H1 (cell line): ENCODE measurements around the gene PHC2. TPM values are rescaled to one million over a fixed set of nuclear protein-coding genes. Genes with fewer than 3 reads are reported as not detected.

Source experiments
- ATF2 ChIP-seq: IDR thresholded peaks from 2 replicates; pipeline ENCODE4 v1.6.1; 2012; ENCODE audit warnings: low read length, inconsistent platforms
- BCL11A ChIP-seq, 2 experiments: IDR thresholded peaks; one replicate each; pipeline ENCODE4 v1.6.1; 2011; ENCODE audit warnings: low read depth in 2 of 2, low read length in 2 of 2, mild to moderate bottlenecking in 2 of 2
- NANOG ChIP-seq: IDR thresholded peaks from 2 replicates; pipeline ENCODE4 v1.6.1; 2011; ENCODE audit warnings: low read length, low read depth, mild to moderate bottlenecking, inconsistent platforms; ENCODE audit not compliant: insufficient read depth, poor library complexity, severe bottlenecking
- SIN3A ChIP-seq, 2 experiments: IDR thresholded peaks in 1 of 2; conservative IDR thresholded peaks in 1 of 2; 2 replicates each; pipeline ENCODE4 v1.6.1; 2011 to 2012; ENCODE audit warnings: low read length in 2 of 2, improper control_type of control experiment in 1 of 2, low read depth in 1 of 2, mild to moderate bottlenecking in 1 of 2
- SIRT6 ChIP-seq: IDR thresholded peaks from one replicate; pipeline ENCODE4 v1.7.1; 2012; ENCODE audit warnings: low read length, inconsistent platforms
- polyA plus RNA-seq, 7 experiments: library from polyadenylated mRNA; depleted of rRNA in 3 of 7; stranded (reverse) in 5 of 7; unstranded in 2 of 7; fragments of >200 nt in 5 of 7; fragments of 200-250 nt in 2 of 7; gene quantifications; 1 replicate in 5 of 7; 2 replicates in 1 of 7; 4 replicates in 1 of 7; pipeline versions ENCODE4 v1.2.1 to v1.2.3, GENCODE V29; 2011 to 2013; ENCODE audit warnings: missing spikeins in 2 of 7, mixed read lengths in 2 of 7
- total RNA-seq: library from RNA; stranded (reverse); fragmentation: NEBNext Ultra II Directional; extraction: Animal tissue kit (Norgen Biotek cat#: 25700); gene quantifications from 2 replicates; pipeline ENCODE4 v1.2.1, GENCODE V29; 2021

PHC2 gene
- total and polyA plus RNA-seq, 2 of the 8 experiments (the other 6 are each of a cell fraction or from before 2014, with no cell fraction given): 5.6 to 14.2 TPM

GRCh38 chr1:33469691-33470090 is 38.8 kb upstream of the PHC2 start (continued):
- TF ChIP-seq ATF2 (no peak), SIN3A (conservative IDR thresholded peaks at IDR 0.05 in 1 of 2, IDR thresholded peaks at IDR 0.05 in 1 of 2; ENCODE audit: low read depth in 1 of 2, low read length in 2 of 2) (no peak), NANOG (no peak), BCL11A (IDR thresholded peaks at IDR 0.05; ENCODE audit: low read depth in 2 of 2, low read length in 2 of 2) (no peak), SIRT6 (no peak)
- TF ChIP-seq, all 59 proteins: peak for 0
